GM12878 (cell line): ENCODE results near the gene PRRX2. TPM values are rescaled to one million over a fixed set of nuclear protein-coding genes. Genes with fewer than 3 reads are reported as not detected.

ENCODE experiments used
- BHLHE40 ChIP-seq, 2 experiments: fragments of 450-650 bp in 1 of 2; IDR thresholded peaks; 2 replicates each; pipeline ENCODE4 v1.6.1; 2011 to 2017; ENCODE audit warnings: low read depth in 2 of 2, borderline replicate concordance in 1 of 2, improper control_type of control experiment in 1 of 2, low read length in 1 of 2, mild to moderate bottlenecking in 1 of 2
- CBX3 ChIP-seq: fragments of 200-600 bp; sonication (generic); IDR thresholded peaks from 2 replicates; pipeline ENCODE4 v1.6.1; 2016; ENCODE audit warnings: low read depth, borderline replicate concordance
- CEBPB ChIP-seq, 2 experiments: fragments of 150-350 bp in 1 of 2; IDR thresholded peaks; 2 replicates each; pipeline ENCODE4 v1.6.1; 2012 to 2014; ENCODE audit warnings: low read depth in 2 of 2, low read length in 2 of 2, borderline replicate concordance in 1 of 2, inconsistent platforms in 1 of 2
- MTA3 ChIP-seq: IDR thresholded peaks from 2 replicates; pipeline ENCODE4 v1.6.1; 2012; ENCODE audit warnings: low read length, inconsistent platforms, borderline replicate concordance
- NRF1 ChIP-seq: conservative IDR thresholded peaks from 2 replicates; pipeline ENCODE4 v1.6.1; 2011; ENCODE audit warnings: mild to moderate bottlenecking, low read depth, low read length, improper control_type of control experiment
- PAX5 ChIP-seq: IDR thresholded peaks from 2 replicates; pipeline ENCODE4 v1.6.1; 2011; ENCODE audit warnings: low read depth, low read length, borderline replicate concordance
- POLR2A ChIP-seq: IDR thresholded peaks from 2 replicates; pipeline ENCODE4 v1.6.1; 2011; ENCODE audit warnings: low read depth, mild to moderate bottlenecking, low read length
- RAD21 ChIP-seq: IDR thresholded peaks from 2 replicates; pipeline ENCODE4 v1.6.1; 2011; ENCODE audit warnings: mild to moderate bottlenecking, low read depth, low read length, moderate library complexity; ENCODE audit not compliant: insufficient read depth
- RAD51 ChIP-seq: fragments of 450-650 bp; IDR thresholded peaks from 2 replicates; pipeline ENCODE4 v1.6.1; 2016; ENCODE audit warnings: moderate library complexity, mild to moderate bottlenecking, inconsistent platforms
- RFX5 ChIP-seq: IDR thresholded peaks from 2 replicates; pipeline ENCODE4 v1.6.1; 2011; ENCODE audit warnings: low read depth, low read length, improper control_type of control experiment
- SIN3A ChIP-seq: IDR thresholded peaks from 2 replicates; pipeline ENCODE4 v1.6.1; 2012; ENCODE audit warnings: low read depth, low read length, improper control_type of control experiment
- SMAD1 ChIP-seq: fragments of 450-650 bp; IDR thresholded peaks from 2 replicates; pipeline ENCODE4 v1.6.1; 2018; ENCODE audit warnings: mild to moderate bottlenecking, low read depth; ENCODE audit not compliant: partially characterized antibody
- SMARCA5 ChIP-seq: fragments of 450-650 bp; IDR thresholded peaks from 2 replicates; pipeline ENCODE4 v1.6.1; 2017; ENCODE audit warnings: mild to moderate bottlenecking
- YY1 ChIP-seq: IDR thresholded peaks from 2 replicates; pipeline ENCODE4 v1.6.1; 2011; ENCODE audit warnings: low read depth, mild to moderate bottlenecking, low read length
- ZBTB11 ChIP-seq: fragments of 450-650 bp; formaldehyde crosslinking; IDR thresholded peaks from 2 replicates; pipeline ENCODE4 v1.5.0; 2022; ENCODE audit warnings: mild to moderate bottlenecking, missing genetic modification characterization
- ZNF207 ChIP-seq: fragments of 450-650 bp; IDR thresholded peaks from 2 replicates; pipeline ENCODE4 v1.6.1; 2014; ENCODE audit warnings: antibody characterized with exemption, mild to moderate bottlenecking, borderline replicate concordance
- polyA plus RNA-seq, 11 experiments: library from polyadenylated mRNA; depleted of rRNA in 4 of 11; unstranded in 6 of 11; stranded (reverse) in 5 of 11; fragments of >200 nt; fragmentation: Nextera tagmentation in 4 of 11; fragmentation: Illumina TruSeq in 1 of 11; extraction: Ambion mirVana in 4 of 11; extraction: Trizol in 1 of 11; gene quantifications; 1 replicate in 1 of 11; 2 replicates in 10 of 11; pipeline versions ENCODE4 v1.2.1 to v1.2.3, GENCODE V29; 2011 to 2016; ENCODE audit warnings: inconsistent platforms in 2 of 11, missing spikeins in 2 of 11, low read depth in 1 of 11
- total RNA-seq, 4 experiments: library from RNA; depleted of rRNA in 3 of 4; stranded (reverse); fragments of >200 nt in 3 of 4; fragmentation: Illumina TruSeq in 1 of 4; extraction: Trizol in 1 of 4; gene quantifications; 2 replicates each; pipeline versions ENCODE4 v1.2.1 to v1.2.3, GENCODE V29; 2013 to 2021
- TF ChIP-seq, protein P1 (sequence below): IDR thresholded peaks from 2 replicates; pipeline ENCODE4 v1.6.1; 2011; ENCODE audit warnings: low read depth, mild to moderate bottlenecking, low read length, moderate library complexity, borderline replicate concordance; ENCODE audit errors: extremely low read depth
- TF ChIP-seq, protein P2 (sequence below): fragments of 450-650 bp; IDR thresholded peaks from 2 replicates; pipeline ENCODE4 v1.6.1; 2016; ENCODE audit warnings: mild to moderate bottlenecking, moderate library complexity, borderline replicate concordance
- TF ChIP-seq, protein P3 (sequence below): fragments of 450-650 bp; IDR thresholded peaks from 2 replicates; pipeline ENCODE4 v1.6.1; 2017; ENCODE audit warnings: low read depth, mild to moderate bottlenecking, moderate library complexity
- TF ChIP-seq, protein P4 (sequence below): IDR thresholded peaks from 2 replicates; pipeline ENCODE4 v1.6.1; 2011; ENCODE audit warnings: low read depth, low read length, improper control_type of control experiment, borderline replicate concordance

PRRX2 gene
- total and polyA plus RNA-seq, 10 of the 15 experiments (the other 5 are each of a cell fraction or from before 2014, with no cell fraction given), result not detected

- TF ChIP-seq ZBTB11 (CRISPR knock-in tag), result peak; percentile 53
- TF ChIP-seq POLR2A, result peak; percentile 98
- no peak for TF ChIP-seq RFX5
- no peak for TF ChIP-seq SMARCA5
- TF ChIP-seq NRF1, result no peak
- TF ChIP-seq PAX5, result peak; percentile 69; the same call in 1 of the 2 replicates
- peak; percentile 95 to 100 for TF ChIP-seq BHLHE40 (IDR thresholded peaks at IDR 0.05; ENCODE audit: borderline replicate concordance in 1 of 2, low read depth in 2 of 2, low read length in 1 of 2)
- TF ChIP-seq MTA3, result no peak
- TF ChIP-seq, protein P1, sequence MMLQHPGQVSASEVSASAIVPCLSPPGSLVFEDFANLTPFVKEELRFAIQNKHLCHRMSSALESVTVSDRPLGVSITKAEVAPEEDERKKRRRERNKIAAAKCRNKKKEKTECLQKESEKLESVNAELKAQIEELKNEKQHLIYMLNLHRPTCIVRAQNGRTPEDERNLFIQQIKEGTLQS, result peak; percentile 88
- TF ChIP-seq RAD21, result no peak
- TF ChIP-seq ZNF207, result peak; percentile 82
- peak; percentile 98 for TF ChIP-seq RAD51
- no peak for TF ChIP-seq SMAD1
- 0 out of 2 replicates have a peak, but pooled peaks have one; percentile 25 for TF ChIP-seq SIN3A
- no peak for TF ChIP-seq CBX3
- TF ChIP-seq, protein P2, sequence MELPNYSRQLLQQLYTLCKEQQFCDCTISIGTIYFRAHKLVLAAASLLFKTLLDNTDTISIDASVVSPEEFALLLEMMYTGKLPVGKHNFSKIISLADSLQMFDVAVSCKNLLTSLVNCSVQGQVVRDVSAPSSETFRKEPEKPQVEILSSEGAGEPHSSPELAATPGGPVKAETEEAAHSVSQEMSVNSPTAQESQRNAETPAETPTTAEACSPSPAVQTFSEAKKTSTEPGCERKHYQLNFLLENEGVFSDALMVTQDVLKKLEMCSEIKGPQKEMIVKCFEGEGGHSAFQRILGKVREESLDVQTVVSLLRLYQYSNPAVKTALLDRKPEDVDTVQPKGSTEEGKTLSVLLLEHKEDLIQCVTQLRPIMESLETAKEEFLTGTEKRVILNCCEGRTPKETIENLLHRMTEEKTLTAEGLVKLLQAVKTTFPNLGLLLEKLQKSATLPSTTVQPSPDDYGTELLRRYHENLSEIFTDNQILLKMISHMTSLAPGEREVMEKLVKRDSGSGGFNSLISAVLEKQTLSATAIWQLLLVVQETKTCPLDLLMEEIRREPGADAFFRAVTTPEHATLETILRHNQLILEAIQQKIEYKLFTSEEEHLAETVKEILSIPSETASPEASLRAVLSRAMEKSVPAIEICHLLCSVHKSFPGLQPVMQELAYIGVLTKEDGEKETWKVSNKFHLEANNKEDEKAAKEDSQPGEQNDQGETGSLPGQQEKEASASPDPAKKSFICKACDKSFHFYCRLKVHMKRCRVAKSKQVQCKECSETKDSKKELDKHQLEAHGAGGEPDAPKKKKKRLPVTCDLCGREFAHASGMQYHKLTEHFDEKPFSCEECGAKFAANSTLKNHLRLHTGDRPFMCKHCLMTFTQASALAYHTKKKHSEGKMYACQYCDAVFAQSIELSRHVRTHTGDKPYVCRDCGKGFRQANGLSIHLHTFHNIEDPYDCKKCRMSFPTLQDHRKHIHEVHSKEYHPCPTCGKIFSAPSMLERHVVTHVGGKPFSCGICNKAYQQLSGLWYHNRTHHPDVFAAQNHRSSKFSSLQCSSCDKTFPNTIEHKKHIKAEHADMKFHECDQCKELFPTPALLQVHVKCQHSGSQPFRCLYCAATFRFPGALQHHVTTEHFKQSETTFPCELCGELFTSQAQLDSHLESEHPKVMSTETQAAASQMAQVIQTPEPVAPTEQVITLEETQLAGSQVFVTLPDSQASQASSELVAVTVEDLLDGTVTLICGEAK, result peak; percentile 71; the same call in 1 of the 2 replicates
- TF ChIP-seq, protein P3, sequence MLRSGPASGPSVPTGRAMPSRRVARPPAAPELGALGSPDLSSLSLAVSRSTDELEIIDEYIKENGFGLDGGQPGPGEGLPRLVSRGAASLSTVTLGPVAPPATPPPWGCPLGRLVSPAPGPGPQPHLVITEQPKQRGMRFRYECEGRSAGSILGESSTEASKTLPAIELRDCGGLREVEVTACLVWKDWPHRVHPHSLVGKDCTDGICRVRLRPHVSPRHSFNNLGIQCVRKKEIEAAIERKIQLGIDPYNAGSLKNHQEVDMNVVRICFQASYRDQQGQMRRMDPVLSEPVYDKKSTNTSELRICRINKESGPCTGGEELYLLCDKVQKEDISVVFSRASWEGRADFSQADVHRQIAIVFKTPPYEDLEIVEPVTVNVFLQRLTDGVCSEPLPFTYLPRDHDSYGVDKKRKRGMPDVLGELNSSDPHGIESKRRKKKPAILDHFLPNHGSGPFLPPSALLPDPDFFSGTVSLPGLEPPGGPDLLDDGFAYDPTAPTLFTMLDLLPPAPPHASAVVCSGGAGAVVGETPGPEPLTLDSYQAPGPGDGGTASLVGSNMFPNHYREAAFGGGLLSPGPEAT, result peak; percentile 45; the same call in 1 of the 2 replicates
- no peak for TF ChIP-seq CEBPB (IDR thresholded peaks at IDR 0.05; ENCODE audit: borderline replicate concordance in 1 of 2, low read depth in 2 of 2, low read length in 2 of 2)
- TF ChIP-seq, protein P4, sequence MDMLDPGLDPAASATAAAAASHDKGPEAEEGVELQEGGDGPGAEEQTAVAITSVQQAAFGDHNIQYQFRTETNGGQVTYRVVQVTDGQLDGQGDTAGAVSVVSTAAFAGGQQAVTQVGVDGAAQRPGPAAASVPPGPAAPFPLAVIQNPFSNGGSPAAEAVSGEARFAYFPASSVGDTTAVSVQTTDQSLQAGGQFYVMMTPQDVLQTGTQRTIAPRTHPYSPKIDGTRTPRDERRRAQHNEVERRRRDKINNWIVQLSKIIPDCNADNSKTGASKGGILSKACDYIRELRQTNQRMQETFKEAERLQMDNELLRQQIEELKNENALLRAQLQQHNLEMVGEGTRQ, result peak; percentile 82
- peak; percentile 28; the same call in 1 of the 2 replicates for TF ChIP-seq YY1
Measured at GRCh38 chr9:129626079-129626624, 39.3 kb upstream of the PRRX2 start, which contains the start of gene NTMT1 (continued).
